ENCODE measurements around the gene RBM47. TPM values are rescaled to one million over a fixed set of nuclear protein-coding genes. Genes with fewer than 3 reads are reported as not detected.

Gene RBM47
- total and polyA plus RNA-seq, 2 of the 4 experiments (the other 2 are of a cell fraction): 0.44 to 1.1 TPM

- ATAC-seq (ENCODE audit: low read depth) (no peak), DNase-seq (peak; percentile 47)
- H4K5ac ChIP-seq (ENCODE audit: low read depth, low read length): no peak overlapping the region
- H2BK15ac ChIP-seq (ENCODE audit: low read depth, low read length): no peak overlapping the region
- no peaks in the 10 kb centered on the region for H3K79me1 ChIP-seq (ENCODE audit: low read depth in 1 of 2, low read length in 2 of 2)
- no peak overlapping the region for H2AFZ ChIP-seq (replicated peaks; ENCODE audit: low read length, poor library complexity)
- H3K4me3 ChIP-seq (ENCODE audit: insufficient read depth, low read depth, low read length): no peak overlapping the region
- H2AK5ac ChIP-seq (ENCODE audit: low read depth, low read length): no peak overlapping the region
- ChIA-PET CTCF (no interaction called here), POLR2A (ENCODE audit: unreplicated experiment) (no interaction called here)
- H2BK20ac ChIP-seq (ENCODE audit: low read depth, low read length): no peak overlapping the region
- no peak overlapping the region for H2AK9ac ChIP-seq (replicated peaks; ENCODE audit: low read depth, low read length, poor library complexity)
- H3K9me3 ChIP-seq (ENCODE audit: control insufficient read depth, insufficient read depth, low read length): no peaks in the 10 kb centered on the region
- H3K4ac ChIP-seq (ENCODE audit: low read depth, low read length): no peak overlapping the region
- H3K56ac ChIP-seq (ENCODE audit: extremely low read depth, insufficient read depth, low read length): no peak overlapping the region
- H4K8ac ChIP-seq (ENCODE audit: low read depth in 2 of 2, low read length in 2 of 2): no peak overlapping the region; a peak in 1 of 4 replicates
- dilution Hi-C loops (cut with HindIII; ENCODE audit: low sequenced_read_pairs, unreplicated experiment): no loop called here
- TF ChIP-seq CEBPB (IDR thresholded peaks at IDR 0.05; ENCODE audit: low read depth, low read length) (peak; percentile 32; the same call in 1 of the 2 replicates), RAD21 (IDR thresholded peaks at IDR 0.05; ENCODE audit: low read length) (no peak)
- intact Hi-C loops (cut with micrococcal nuclease): no loop called here
- in situ Hi-C loops (cut with MboI; ENCODE audit: low sequenced_read_pairs): no loop called here
- H3K27me3 ChIP-seq (ENCODE audit: control insufficient read depth, insufficient read depth, low read length): no peaks in the 10 kb centered on the region
- no TSS peak for BruUV-seq (replicated peaks)
- H2BK120ac ChIP-seq (ENCODE audit: low read depth, low read length): no peak overlapping the region
- H3K23ac ChIP-seq (ENCODE audit: low read depth, low read length): no peak overlapping the region; the same call in 1 of the 2 replicates
- no peak overlapping the region for H3K27ac ChIP-seq (ENCODE audit: insufficient read depth, low read length)
- H3K36me3 ChIP-seq (ENCODE audit: control insufficient read depth, insufficient read depth, low read length): no peaks in the 10 kb centered on the region
- H3K4me1 ChIP-seq (ENCODE audit: control insufficient read depth, insufficient read depth, low read length): peaks cover 12% of the 10 kb centered on the region
- no peak overlapping the region for H3K18ac ChIP-seq (ENCODE audit: low read depth, low read length)
- 0 out of 2 replicates have a peak overlapping the region, but pooled peaks have one; percentile 35 for H3K14ac ChIP-seq (replicated peaks; ENCODE audit: low read depth, low read length)
- no peak overlapping the region for H3K4me2 ChIP-seq (ENCODE audit: low read depth, low read length)
- H3K9me1 ChIP-seq (ENCODE audit: insufficient read depth, low read length): peaks cover 10% of the 10 kb centered on the region
- H2BK5ac ChIP-seq (ENCODE audit: low read depth, low read length, poor library complexity, severe bottlenecking): no peak overlapping the region
- H4K20me1 ChIP-seq (ENCODE audit: insufficient read depth, low read length): no peaks in the 10 kb centered on the region
- H4K91ac ChIP-seq (ENCODE audit: insufficient read depth, low read depth, low read length): no peak overlapping the region
- H3K9ac ChIP-seq (ENCODE audit: low read depth, low read length): no peak overlapping the region
- no CpG with 5 or more reads among the region's 2 CpGs for WGBS, 2 experiments (ENCODE audit: extremely low coverage in 2 of 2, insufficient read length in 1 of 2)
These were observed 43.6 kb downstream of the RBM47 start for GRCh38 chr4:40586034-40586433.
